H1 (cell line): ENCODE measurements around the gene ACSF3. TPM values are rescaled to one million over a fixed set of nuclear protein-coding genes. Genes with fewer than 3 reads are reported as not detected.

Experiments
- CTCF ChIA-PET: fragments of 300-600 bp; sonication (Branson Sonifier 250); formaldehyde crosslinking; loops from one replicate; lab custom pipeline; 2021; ENCODE audit not compliant: partially characterized antibody; lab: Charles Lee
- POLR2A ChIA-PET: fragments of 300-600 bp; sonication (Branson Sonifier 250); formaldehyde crosslinking; loops from one replicate; lab custom pipeline; 2021; ENCODE audit warnings: inconsistent platforms; ENCODE audit not compliant: partially characterized antibody; lab: Charles Lee
- DNase-seq, 2 experiments: peaks; one replicate each; pipeline versions ENCODE4 v3.0.0 to v3.0.0-alpha.2; 2010 to 2022; ENCODE audit warnings: low spot score in 2 of 2, low read depth in 1 of 2, mixed read lengths in 1 of 2
- FAIRE-seq: peaks from 2 replicates; lab custom pipeline; 2011; peaks lifted over from hg19 to GRCh38; lab: Jason Lieb, UNC
- H2AFZ ChIP-seq: 2 replicates; pipeline ENCODE4 v1.8.1; 2012; ENCODE audit warnings: low read length, inconsistent platforms
- H2AK5ac ChIP-seq: 2 replicates; pipeline ENCODE4 v1.6.1; 2013; ENCODE audit warnings: low read depth, low read length
- H2BK120ac ChIP-seq: replicated peaks from 2 replicates; pipeline ENCODE3; 2013; ENCODE audit warnings: low read depth, low read length, inconsistent platforms
- H2BK12ac ChIP-seq: 2 replicates; pipeline ENCODE4 v1.6.1; 2013; ENCODE audit warnings: low read depth, low read length
- H2BK15ac ChIP-seq: 2 replicates; pipeline ENCODE4 v1.6.1; 2013; ENCODE audit warnings: low read length
- H2BK20ac ChIP-seq: 2 replicates; pipeline ENCODE4 v1.6.1; 2013; ENCODE audit warnings: low read length
- H2BK5ac ChIP-seq: 2 replicates; pipeline ENCODE4 v1.6.1; 2013; ENCODE audit warnings: low read depth, low read length
- H3K14ac ChIP-seq: 2 replicates; pipeline ENCODE4 v1.6.1; 2013; ENCODE audit warnings: inconsistent platforms; ENCODE audit not compliant: insufficient read length
- H3K18ac ChIP-seq: 2 replicates; pipeline ENCODE4 v1.6.1; 2013; ENCODE audit warnings: low read length; ENCODE audit errors: extremely low read depth
- H3K23ac ChIP-seq: 2 replicates; pipeline ENCODE4 v1.6.1; 2013; ENCODE audit warnings: inconsistent platforms; ENCODE audit not compliant: insufficient read length
- H3K23me2 ChIP-seq: 2 replicates; pipeline ENCODE4 v1.6.1; 2013; ENCODE audit warnings: low read depth, low read length
- H3K27ac ChIP-seq: 2 replicates; pipeline ENCODE4 v1.6.1; 2011; ENCODE audit warnings: low read depth, low read length, inconsistent platforms
- H3K27me3 ChIP-seq, 4 experiments: replicated peaks in 1 of 4; 1 replicate in 1 of 4; 2 replicates in 3 of 4; pipeline versions ENCODE4 v1.6.1 to v1.8.1; 2011 to 2013; ENCODE audit warnings: low read length in 3 of 4, mild to moderate bottlenecking in 3 of 4, inconsistent platforms in 2 of 4, mixed read lengths in 2 of 4, moderate library complexity in 1 of 4; ENCODE audit not compliant: control insufficient read depth in 3 of 4, insufficient read depth in 3 of 4; ENCODE audit errors: extremely low read depth in 1 of 4
- H3K36me3 ChIP-seq, 4 experiments: 2 replicates each; pipeline versions ENCODE4 v1.6.1 to v1.8.1; 2011 to 2013; ENCODE audit warnings: mild to moderate bottlenecking in 4 of 4, low read length in 3 of 4, moderate library complexity in 2 of 4, control low read depth in 1 of 4, inconsistent platforms in 1 of 4; ENCODE audit not compliant: insufficient read depth in 4 of 4, control insufficient read depth in 2 of 4
- H3K4ac ChIP-seq: replicated peaks from 2 replicates; pipeline ENCODE3; 2013; ENCODE audit warnings: low read length, low read depth, mixed read lengths, inconsistent platforms; ENCODE audit not compliant: insufficient read length
- H3K4me1 ChIP-seq, 4 experiments: replicated peaks in 1 of 4; 1 replicate in 1 of 4; 2 replicates in 3 of 4; pipeline versions ENCODE4 v1.6.1 to v1.8.1; 2011 to 2013; ENCODE audit warnings: low read length in 3 of 4, inconsistent platforms in 2 of 4, mixed read lengths in 1 of 4; ENCODE audit not compliant: insufficient read depth in 4 of 4, control insufficient read depth in 3 of 4
- H3K4me2 ChIP-seq, 2 experiments: 2 replicates each; pipeline versions ENCODE4 v1.6.1 to v1.8.1; 2011 to 2013; ENCODE audit warnings: low read depth in 2 of 2, low read length in 2 of 2, control low read depth in 1 of 2, inconsistent platforms in 1 of 2, mild to moderate bottlenecking in 1 of 2; ENCODE audit not compliant: insufficient read depth in 1 of 2
- H3K4me3 ChIP-seq, 4 experiments: fragments of 200-600, 300-600 bp in 1 of 4; sonication (generic), shearing (Covaris generic), sonication (Bioruptor Twin) in 1 of 4; 2 replicates each; pipeline versions ENCODE4 v1.5.1 to v1.8.1; 2011 to 2016; ENCODE audit warnings: low read length in 4 of 4, low read depth in 3 of 4, control low read depth in 2 of 4, inconsistent platforms in 2 of 4, mild to moderate bottlenecking in 2 of 4, mixed read lengths in 1 of 4, moderate library complexity in 1 of 4; ENCODE audit not compliant: insufficient read depth in 2 of 4; ENCODE audit errors: extremely low read depth in 1 of 4
- H3K56ac ChIP-seq: replicated peaks from 2 replicates; pipeline ENCODE3; 2013; ENCODE audit warnings: low read depth, mild to moderate bottlenecking, mixed read lengths, low read length, inconsistent platforms; ENCODE audit not compliant: insufficient read length
- H3K79me1 ChIP-seq: 2 replicates; pipeline ENCODE4 v1.6.1; 2013; ENCODE audit warnings: low read depth, low read length, control low read depth
- H3K79me2 ChIP-seq, 2 experiments: 2 replicates each; pipeline versions ENCODE4 v1.6.1 to v1.8.1; 2012 to 2013; ENCODE audit warnings: low read length in 2 of 2, mild to moderate bottlenecking in 2 of 2, inconsistent platforms in 1 of 2; ENCODE audit not compliant: insufficient read depth in 2 of 2, control insufficient read depth in 1 of 2
- H3K9ac ChIP-seq, 4 experiments: replicated peaks in 1 of 4; 1 replicate in 1 of 4; 2 replicates in 3 of 4; pipeline versions ENCODE4 v1.6.1 to v1.8.1; 2011 to 2013; ENCODE audit warnings: low read depth in 3 of 4, low read length in 3 of 4, control low read depth in 2 of 4, mild to moderate bottlenecking in 2 of 4, moderate library complexity in 2 of 4, inconsistent platforms in 1 of 4; ENCODE audit errors: extremely low read depth in 1 of 4
- H3K9me3 ChIP-seq, 2 experiments: 2 replicates each; pipeline versions ENCODE4 v1.6.1 to v1.8.1; 2012 to 2013; ENCODE audit warnings: mild to moderate bottlenecking in 2 of 2, moderate library complexity in 2 of 2, control low read depth in 1 of 2, inconsistent platforms in 1 of 2, low read depth in 1 of 2, low read length in 1 of 2, mixed read lengths in 1 of 2; ENCODE audit not compliant: insufficient read depth in 2 of 2
- H4K20me1 ChIP-seq, 2 experiments: replicated peaks in 1 of 2; 2 replicates each; pipeline versions ENCODE3 to v1.8.1; 2011 to 2013; ENCODE audit warnings: inconsistent platforms in 2 of 2, low read length in 2 of 2, mild to moderate bottlenecking in 1 of 2; ENCODE audit not compliant: insufficient read depth in 2 of 2, control insufficient read depth in 1 of 2
- H4K5ac ChIP-seq: 2 replicates; pipeline ENCODE4 v1.6.1; 2013; ENCODE audit warnings: low read length, low read depth, mixed read lengths, inconsistent platforms; ENCODE audit not compliant: insufficient read length
- H4K8ac ChIP-seq: 2 replicates; pipeline ENCODE4 v1.8.0; 2013; ENCODE audit warnings: mild to moderate bottlenecking, moderate library complexity, low read length, inconsistent platforms; ENCODE audit not compliant: insufficient read depth; ENCODE audit errors: extremely low read depth
- H4K91ac ChIP-seq: replicated peaks from 2 replicates; pipeline ENCODE3; 2013; ENCODE audit warnings: low read length, mixed read lengths, inconsistent platforms; ENCODE audit not compliant: insufficient read length
- ASH2L ChIP-seq: fragments of 200-600, 300-600 bp; sonication (generic); IDR thresholded peaks from one replicate; pipeline ENCODE4 v1.7.1; 2017; ENCODE audit warnings: low read length
- ATF3 ChIP-seq: IDR thresholded peaks from 2 replicates; pipeline ENCODE4 v1.6.1; 2011; ENCODE audit warnings: low read depth, mild to moderate bottlenecking, low read length; ENCODE audit not compliant: insufficient read depth
- BRCA1 ChIP-seq: IDR thresholded peaks from 2 replicates; pipeline ENCODE4 v1.6.1; 2012; ENCODE audit warnings: low read depth, low read length, improper control_type of control experiment
- GABPA ChIP-seq: IDR thresholded peaks from 2 replicates; pipeline ENCODE4 v1.6.1; 2011; ENCODE audit warnings: mild to moderate bottlenecking, low read length, moderate library complexity, borderline replicate concordance; ENCODE audit not compliant: insufficient read depth
- JUND ChIP-seq: IDR thresholded peaks from 2 replicates; pipeline ENCODE4 v1.6.1; 2011; ENCODE audit warnings: mild to moderate bottlenecking, improper control_type of control experiment, low read length
- KDM4A ChIP-seq: IDR thresholded peaks from one replicate; pipeline ENCODE4 v1.7.1; 2012; ENCODE audit warnings: low read depth, mild to moderate bottlenecking, moderate library complexity, low read length, inconsistent platforms; ENCODE audit not compliant: severe bottlenecking
- KDM5A ChIP-seq: fragments of 200-600 bp; IDR thresholded peaks from 2 replicates; pipeline ENCODE4 v1.7.1; 2012; ENCODE audit warnings: mild to moderate bottlenecking, low read length, inconsistent platforms, mixed read lengths
- MAFK ChIP-seq: IDR thresholded peaks from 2 replicates; pipeline ENCODE4 v1.6.1; 2012; ENCODE audit warnings: low read depth, mild to moderate bottlenecking, improper control_type of control experiment, low read length
- PHF8 ChIP-seq: fragments of 200-600 bp; sonication (generic); conservative IDR thresholded peaks from 2 replicates; pipeline ENCODE4 v1.7.1; 2012; ENCODE audit warnings: low read depth, mild to moderate bottlenecking, inconsistent platforms, low read length, moderate library complexity
- POLR2A ChIP-seq, 2 experiments: IDR thresholded peaks; 1 replicate in 1 of 2; 2 replicates in 1 of 2; pipeline ENCODE4 v1.6.1; 2011; ENCODE audit warnings: low read depth in 2 of 2, low read length in 2 of 2, mild to moderate bottlenecking in 2 of 2; ENCODE audit errors: control extremely low read depth in 1 of 2
- POU5F1 ChIP-seq: IDR thresholded peaks from 2 replicates; pipeline ENCODE4 v1.6.1; 2011; ENCODE audit warnings: low read depth, mild to moderate bottlenecking, low read length, moderate library complexity
- RFX5 ChIP-seq: IDR thresholded peaks from 2 replicates; pipeline ENCODE4 v1.6.1; 2011; ENCODE audit warnings: low read depth, low read length, improper control_type of control experiment, borderline replicate concordance
- SIN3A ChIP-seq, 2 experiments: IDR thresholded peaks in 1 of 2; conservative IDR thresholded peaks in 1 of 2; 2 replicates each; pipeline ENCODE4 v1.6.1; 2011 to 2012; ENCODE audit warnings: low read length in 2 of 2, improper control_type of control experiment in 1 of 2, low read depth in 1 of 2, mild to moderate bottlenecking in 1 of 2
- SIRT6 ChIP-seq: IDR thresholded peaks from one replicate; pipeline ENCODE4 v1.7.1; 2012; ENCODE audit warnings: low read length, inconsistent platforms
- WGBS, 2 experiments: shearing (Covaris generic) in 1 of 2; methylation state at CpG; one replicate each; pipeline versions ENCODE4 v1.1.6 to v1.1.7; 2013 to 2015; ENCODE audit warnings: low lambda C conversion rate in 2 of 2, mixed read lengths in 2 of 2, inconsistent platforms in 1 of 2, low coverage in 1 of 2, missing lambda C conversion rate in 1 of 2; ENCODE audit not compliant: insufficient replicate concordance in 2 of 2, insufficient coverage in 1 of 2, insufficient read length in 1 of 2; ENCODE audit errors: extremely low coverage in 1 of 2, missing lambda C conversion rate in 1 of 2; 5-methylcytosine and 5-hydroxymethylcytosine counted together
- polyA plus RNA-seq, 7 experiments: library from polyadenylated mRNA; depleted of rRNA in 3 of 7; stranded (reverse) in 5 of 7; unstranded in 2 of 7; fragments of >200 nt in 5 of 7; fragments of 200-250 nt in 2 of 7; gene quantifications; 1 replicate in 5 of 7; 2 replicates in 1 of 7; 4 replicates in 1 of 7; pipeline versions ENCODE4 v1.2.1 to v1.2.3, GENCODE V29; 2011 to 2013; ENCODE audit warnings: missing spikeins in 2 of 7, mixed read lengths in 2 of 7
- total RNA-seq: library from RNA; stranded (reverse); fragmentation: NEBNext Ultra II Directional; extraction: Animal tissue kit (Norgen Biotek cat#: 25700); gene quantifications from 2 replicates; pipeline ENCODE4 v1.2.1, GENCODE V29; 2021

ACSF3 gene
- total and polyA plus RNA-seq, 2 of the 8 experiments (the other 6 are each of a cell fraction or from before 2014, with no cell fraction given), result 15.6 to 22.9 TPM

GRCh38 chr16:89139907-89140361 lies 46.3 kb downstream of the ACSF3 start:
- Histone ChIP-seq H3K4me2 (no peak overlapping the region), H3K79me2 (no peaks in the 10 kb centered on the region), H3K23ac (no peak overlapping the region), H3K18ac (no peak overlapping the region), H2AFZ (no peak overlapping the region), H3K4me1 (no peaks in the 10 kb centered on the region), H4K91ac (no peak overlapping the region), H3K4me3 (no peak overlapping the region), H3K14ac (no peak overlapping the region), H2BK120ac (no peak overlapping the region), H2BK12ac (no peak overlapping the region), H4K8ac (no peak overlapping the region), H3K9ac (no peak overlapping the region), H4K20me1 (peaks cover 2 to 9% of the 10 kb centered on the region in 2 experiments), H3K36me3 (peaks cover 0 to 4% (median 0%) of the 10 kb centered on the region in 4 experiments; a peak in 3 of 8 replicates), H2BK5ac (no peak overlapping the region), H3K79me1 (no peaks in the 10 kb centered on the region), H3K23me2 (no peaks in the 10 kb centered on the region), H2BK20ac (no peak overlapping the region), H3K27ac (no peak overlapping the region), H3K56ac (no peak overlapping the region), H2BK15ac (no peak overlapping the region), H2AK5ac (no peak overlapping the region), H3K27me3 (no peaks in the 10 kb centered on the region; a peak in 1 of 7 replicates), H4K5ac (no peak overlapping the region), H3K9me3 (no peaks in the 10 kb centered on the region), H3K4ac (no peak overlapping the region)
- FAIRE-seq (no peak), DNase-seq (no peak)
- CTCF ChIA-PET, result interaction anchor here (0.9 to 1.2 kb wide), 2 partner anchors 8 to 28 kb away, joined by 3 read pairs; no protein-coding TSS in a partner anchor
- 88% methylated on average over 12 of the region's 12 CpGs; no CpG with 5 or more reads in 1 of the 2 experiments for WGBS, 2 experiments
- POLR2A ChIA-PET, result no interaction called here
- TF ChIP-seq JUND, result no peak
- no peak for TF ChIP-seq PHF8
- TF ChIP-seq ASH2L, result no peak
- TF ChIP-seq RFX5, result no peak
- TF ChIP-seq BRCA1, result no peak
- TF ChIP-seq POLR2A (IDR thresholded peaks at IDR 0.05; ENCODE audit: control extremely low read depth in 1 of 2, low read depth in 2 of 2, low read length in 2 of 2), result no peak
- TF ChIP-seq ATF3, result no peak
- TF ChIP-seq KDM5A, result no peak
- no peak for TF ChIP-seq KDM4A
- TF ChIP-seq SIRT6, result no peak
- no peak for TF ChIP-seq SIN3A (conservative IDR thresholded peaks at IDR 0.05 in 1 of 2, IDR thresholded peaks at IDR 0.05 in 1 of 2; ENCODE audit: low read depth in 1 of 2, low read length in 2 of 2)
- no peak for TF ChIP-seq MAFK
- no peak for TF ChIP-seq POU5F1
- TF ChIP-seq GABPA, result no peak
